IMR-90 (cell line): ENCODE measurements around the gene CFAP43. TPM values are rescaled to one million over a fixed set of nuclear protein-coding genes. Genes with fewer than 3 reads are reported as not detected.

Experiments used
- ATAC-seq: fragments of 200-7000 bp; cut with Tn5 transposase; 2 replicates; pipeline ENCODE4 v1.9.1; 2020; ENCODE audit warnings: low read depth, mild to moderate bottlenecking, moderate library complexity
- BruUV-seq: library from RNA; stranded (reverse); fragments of 400-500 nt; replicated peaks from 2 replicates; lab custom pipeline; 2021; lab: Mats Ljungman, UMichigan
- CTCF ChIA-PET: fragments of 300-600 bp; formaldehyde crosslinking; extraction: SDS; loops from one replicate; lab custom pipeline; 2021; ENCODE audit warnings: antibody characterized with exemption; lab: Yijun Ruan, JAX
- POLR2A ChIA-PET: fragments of 300-600 bp; sonication (Branson Sonifier 250); formaldehyde crosslinking; loops from one replicate; lab custom pipeline; 2022; ENCODE audit warnings: antibody characterized with exemption; ENCODE audit not compliant: unreplicated experiment; lab: Charles Lee
- DNase-seq: peaks from one replicate; pipeline ENCODE4 v3.0.0; 2013
- H2AFZ ChIP-seq: replicated peaks from 2 replicates; pipeline ENCODE3; 2013; ENCODE audit warnings: low read length, mild to moderate bottlenecking; ENCODE audit not compliant: poor library complexity
- H2AK5ac ChIP-seq: 2 replicates; pipeline ENCODE4 v1.6.1; 2013; ENCODE audit warnings: low read depth, low read length, inconsistent platforms
- H2AK9ac ChIP-seq: replicated peaks from 2 replicates; pipeline ENCODE3; 2013; ENCODE audit warnings: mild to moderate bottlenecking, low read depth, low read length, moderate library complexity; ENCODE audit not compliant: poor library complexity
- H2BK120ac ChIP-seq: 2 replicates; pipeline ENCODE4 v1.6.1; 2013; ENCODE audit warnings: low read depth, low read length, inconsistent platforms
- H2BK15ac ChIP-seq: 3 replicates; pipeline ENCODE4 v1.6.1; 2013; ENCODE audit warnings: low read depth, low read length, inconsistent platforms
- H2BK20ac ChIP-seq: 2 replicates; pipeline ENCODE4 v1.6.1; 2013; ENCODE audit warnings: low read depth, mild to moderate bottlenecking, inconsistent platforms, low read length, moderate library complexity
- H2BK5ac ChIP-seq: 2 replicates; pipeline ENCODE4 v1.6.1; 2013; ENCODE audit warnings: mild to moderate bottlenecking, low read depth, low read length, inconsistent platforms; ENCODE audit not compliant: poor library complexity, severe bottlenecking
- H3K14ac ChIP-seq: replicated peaks from 2 replicates; pipeline ENCODE4 v1.6.1; 2013; ENCODE audit warnings: low read depth, low read length, inconsistent platforms
- H3K18ac ChIP-seq: 2 replicates; pipeline ENCODE4 v1.6.1; 2013; ENCODE audit warnings: low read depth, low read length, control low read depth
- H3K23ac ChIP-seq: 2 replicates; pipeline ENCODE4 v1.6.1; 2013; ENCODE audit warnings: low read depth, low read length, inconsistent platforms
- H3K27ac ChIP-seq: 2 replicates; pipeline ENCODE4 v1.5.1; 2013; ENCODE audit warnings: mild to moderate bottlenecking, control low read depth, low read length; ENCODE audit not compliant: insufficient read depth
- H3K27me3 ChIP-seq: 2 replicates; pipeline ENCODE4 v1.6.1; 2013; ENCODE audit warnings: low read length; ENCODE audit not compliant: control insufficient read depth, insufficient read depth
- H3K36me3 ChIP-seq: 2 replicates; pipeline ENCODE4 v1.6.1; 2013; ENCODE audit warnings: low read length, mixed read lengths; ENCODE audit not compliant: control insufficient read depth, insufficient read depth
- H3K4ac ChIP-seq: 2 replicates; pipeline ENCODE4 v1.6.1; 2013; ENCODE audit warnings: low read depth, low read length, inconsistent platforms
- H3K4me1 ChIP-seq: 2 replicates; pipeline ENCODE4 v1.6.1; 2013; ENCODE audit warnings: low read length, mixed read lengths; ENCODE audit not compliant: control insufficient read depth, insufficient read depth
- H3K4me2 ChIP-seq: 2 replicates; pipeline ENCODE4 v1.6.1; 2013; ENCODE audit warnings: low read depth, mild to moderate bottlenecking, control low read depth, low read length, moderate library complexity
- H3K4me3 ChIP-seq: 2 replicates; pipeline ENCODE4 v1.5.1; 2013; ENCODE audit warnings: low read depth, mild to moderate bottlenecking, control low read depth, low read length, moderate library complexity; ENCODE audit not compliant: insufficient read depth
- H3K56ac ChIP-seq: 2 replicates; pipeline ENCODE4 v1.6.1; 2013; ENCODE audit warnings: low read length, inconsistent platforms; ENCODE audit not compliant: insufficient read depth; ENCODE audit errors: extremely low read depth
- H3K79me1 ChIP-seq, 2 experiments: 2 replicates each; pipeline ENCODE4 v1.6.1; 2013; ENCODE audit warnings: low read length in 2 of 2, inconsistent platforms in 1 of 2, low read depth in 1 of 2
- H3K9ac ChIP-seq: 2 replicates; pipeline ENCODE4 v1.6.1; 2013; ENCODE audit warnings: low read depth, low read length, control low read depth
- H3K9me1 ChIP-seq: 2 replicates; pipeline ENCODE4 v1.6.1; 2013; ENCODE audit warnings: low read length, inconsistent platforms; ENCODE audit not compliant: insufficient read depth
- H3K9me3 ChIP-seq: 2 replicates; pipeline ENCODE4 v1.6.1; 2013; ENCODE audit warnings: low read length; ENCODE audit not compliant: control insufficient read depth, insufficient read depth
- H4K20me1 ChIP-seq: 2 replicates; pipeline ENCODE4 v1.6.1; 2013; ENCODE audit warnings: low read length, inconsistent platforms; ENCODE audit not compliant: insufficient read depth
- H4K5ac ChIP-seq: 2 replicates; pipeline ENCODE4 v1.6.1; 2013; ENCODE audit warnings: mild to moderate bottlenecking, low read depth, low read length, control low read depth
- H4K8ac ChIP-seq, 2 experiments: 2 replicates each; pipeline ENCODE4 v1.6.1; 2013; ENCODE audit warnings: low read depth in 2 of 2, low read length in 2 of 2, control low read depth in 1 of 2, inconsistent platforms in 1 of 2
- H4K91ac ChIP-seq: 2 replicates; pipeline ENCODE4 v1.6.1; 2013; ENCODE audit warnings: low read depth, low read length, inconsistent platforms; ENCODE audit not compliant: insufficient read depth
- CEBPB ChIP-seq: IDR thresholded peaks from 2 replicates; pipeline ENCODE4 v1.6.1; 2012; ENCODE audit warnings: low read depth, low read length, improper control_type of control experiment
- MAZ ChIP-seq: IDR thresholded peaks from 2 replicates; pipeline ENCODE4 v1.6.1; 2012; ENCODE audit warnings: low read depth, mild to moderate bottlenecking, low read length, improper control_type of control experiment, moderate library complexity, borderline replicate concordance
- MXI1 ChIP-seq: IDR thresholded peaks from 2 replicates; pipeline ENCODE4 v1.6.1; 2012; ENCODE audit warnings: low read depth, mild to moderate bottlenecking, low read length, moderate library complexity, borderline replicate concordance
- NFE2L2 ChIP-seq: fragments of 150-350 bp; IDR thresholded peaks from 2 replicates; pipeline ENCODE4 v1.6.1; 2016; ENCODE audit warnings: low read depth, mild to moderate bottlenecking, low read length
- RCOR1 ChIP-seq: IDR thresholded peaks from 2 replicates; pipeline ENCODE4 v1.6.1; 2012; ENCODE audit warnings: mild to moderate bottlenecking, low read length, improper control_type of control experiment; ENCODE audit not compliant: insufficient replicate concordance
- RFX5 ChIP-seq: IDR thresholded peaks from 2 replicates; pipeline ENCODE4 v1.8.0; 2012; ENCODE audit warnings: low read depth, mild to moderate bottlenecking, low read length, moderate library complexity
- USF2 ChIP-seq: fragments of 150-350 bp; IDR thresholded peaks from 2 replicates; pipeline ENCODE4 v1.6.1; 2017; ENCODE audit warnings: mild to moderate bottlenecking, antibody characterized with exemption, low read length, low read depth
- WGBS, 2 experiments: methylation state at CpG; one replicate each; pipeline versions ENCODE4 v1.1.5 to v1.1.7; 2013; ENCODE audit warnings: missing lambda C conversion rate in 2 of 2; ENCODE audit not compliant: insufficient read length in 1 of 2; ENCODE audit errors: extremely low coverage in 2 of 2; 5-methylcytosine and 5-hydroxymethylcytosine counted together
- dilution Hi-C: fragments of 300-500 bp; cut with HindIII; formaldehyde crosslinking; loops from one replicate; pipeline ENCODE4 v1.14.3; 2018; ENCODE audit warnings: low sequenced_read_pairs; ENCODE audit not compliant: unreplicated experiment
- in situ Hi-C: fragments of 300-500 bp; cut with MboI; formaldehyde crosslinking; loops from 3 replicates; pipeline ENCODE4 v1.14.3; 2019; ENCODE audit warnings: low sequenced_read_pairs, inconsistent platforms, mixed read lengths
- intact Hi-C: fragments of 100-400 bp; cut with micrococcal nuclease; formaldehyde crosslinking; loops from 2 replicates; pipeline ENCODE4 v1.10.0; 2022
- polyA plus RNA-seq, 3 experiments: library from polyadenylated mRNA; depleted of rRNA; stranded (reverse); fragments of >200 nt; gene quantifications; 2 replicates each; pipeline ENCODE4 v1.2.3, GENCODE V29; 2012; ENCODE audit warnings: low replicate concordance in 1 of 3
- total RNA-seq: library from RNA; depleted of rRNA; stranded (reverse); fragments of >200 nt; gene quantifications from 2 replicates; pipeline ENCODE4 v1.2.3, GENCODE V29; 2012
- TF ChIP-seq, protein P1 (sequence below): fragments of 150-350 bp; IDR thresholded peaks from 2 replicates; pipeline ENCODE4 v1.6.1; 2016; ENCODE audit warnings: low read depth, mild to moderate bottlenecking, low read length, moderate library complexity, borderline replicate concordance

The CFAP43 gene
- total and polyA plus RNA-seq, 2 of the 4 experiments (the other 2 are of a cell fraction), result under 0.01 to 0.05 TPM

DNA sequence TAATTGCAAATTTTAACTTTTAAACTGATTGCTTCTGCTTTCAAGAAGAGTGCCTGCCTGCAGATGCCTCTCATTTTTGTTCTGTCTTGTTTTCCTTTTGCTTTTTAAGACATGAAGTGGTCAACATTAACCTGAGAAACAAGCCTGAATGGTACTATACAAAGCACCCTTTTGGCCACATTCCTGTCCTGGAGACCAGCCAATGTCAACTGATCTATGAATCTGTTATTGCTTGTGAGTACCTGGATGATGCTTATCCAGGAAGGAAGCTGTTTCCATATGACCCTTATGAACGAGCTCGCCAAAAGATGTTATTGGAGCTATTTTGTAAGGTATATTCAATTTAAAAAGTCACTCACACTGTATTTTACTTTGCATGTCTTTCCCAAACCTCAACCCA lies 45.6 kb upstream of the CFAP43 start:
- TF ChIP-seq RCOR1 (no peak), RFX5 (no peak), MAZ (no peak), USF2 (no peak), NFE2L2 (no peak), CEBPB (no peak), MXI1 (no peak)
- TF ChIP-seq, protein P1, sequence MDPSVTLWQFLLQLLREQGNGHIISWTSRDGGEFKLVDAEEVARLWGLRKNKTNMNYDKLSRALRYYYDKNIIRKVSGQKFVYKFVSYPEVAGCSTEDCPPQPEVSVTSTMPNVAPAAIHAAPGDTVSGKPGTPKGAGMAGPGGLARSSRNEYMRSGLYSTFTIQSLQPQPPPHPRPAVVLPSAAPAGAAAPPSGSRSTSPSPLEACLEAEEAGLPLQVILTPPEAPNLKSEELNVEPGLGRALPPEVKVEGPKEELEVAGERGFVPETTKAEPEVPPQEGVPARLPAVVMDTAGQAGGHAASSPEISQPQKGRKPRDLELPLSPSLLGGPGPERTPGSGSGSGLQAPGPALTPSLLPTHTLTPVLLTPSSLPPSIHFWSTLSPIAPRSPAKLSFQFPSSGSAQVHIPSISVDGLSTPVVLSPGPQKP, result no peak
- Histone ChIP-seq H2BK5ac (no peak overlapping the region), H3K4me3 (no peak overlapping the region), H3K36me3 (no peaks in the 10 kb centered on the region), H3K18ac (no peak overlapping the region), H2AK5ac (no peak overlapping the region), H3K23ac (no peak overlapping the region), H2AK9ac (no peak overlapping the region), H3K4ac (no peak overlapping the region), H2AFZ (no peak overlapping the region), H3K4me2 (no peak overlapping the region), H2BK15ac (no peak overlapping the region), H3K9ac (no peak overlapping the region), H4K20me1 (no peaks in the 10 kb centered on the region), H4K91ac (no peak overlapping the region), H2BK120ac (no peak overlapping the region), H3K27ac (no peak overlapping the region), H3K14ac (no peak overlapping the region), H4K5ac (no peak overlapping the region), H4K8ac (no peak overlapping the region), H2BK20ac (no peak overlapping the region), H3K79me1 (peaks cover 0 to 4% of the 10 kb centered on the region in 2 experiments; a peak in 1 of 4 replicates), H3K27me3 (no peaks in the 10 kb centered on the region), H3K9me3 (no peaks in the 10 kb centered on the region), H3K56ac (no peak overlapping the region), H3K9me1 (no peaks in the 10 kb centered on the region; the same call in 1 of the 2 replicates), H3K4me1 (peaks cover 13% of the 10 kb centered on the region)
- POLR2A ChIA-PET, result no interaction called here
- in situ Hi-C loops, result no loop called here
- no peak for DNase-seq
- dilution Hi-C loops, result no loop called here
- ATAC-seq, result no peak
- CTCF ChIA-PET, result interaction anchor here (0.9 to 1.0 kb wide), 2 partner anchors 11 to 156 kb away, joined by 3 read pairs; partner anchors contain the start of gene SFR1
- intact Hi-C loops, result no loop called here
- WGBS, 2 experiments, result no CpG with 5 or more reads among the region's 2 CpGs
- BruUV-seq, result no TSS peak
